ENCODE results near the gene TMEM8B. TPM values are rescaled to one million over a fixed set of nuclear protein-coding genes. Genes with fewer than 3 reads are reported as not detected.
A peak's percentile ranks its signal among the peaks of the same experiment; 100 is the strongest.

Gene TMEM8B
- polyA plus RNA-seq (2013, experiment 1 of 2; ENCODE audit: insufficient read length), result 13.3 TPM
- 24.2 TPM for polyA plus RNA-seq (2013, experiment 2 of 2; ENCODE audit: insufficient read length)

- peak; percentile 92 for DNase-seq
These were observed at the start of gene TMEM8B for GRCh38 chr9:35829084-35829763. Gene TMEM8B (plus strand): TSS chr9:35829228. CDS start chr9:35829448, 220 bp downstream.

- DNase-seq, result no peak
These were observed 48.0 kb upstream of the TMEM8B start for GRCh38 chr9:35781066-35781465.

GRCh38 chr9:35783418-35783817, 45.6 kb upstream of the TMEM8B start:
- DNase-seq, result no peak

GRCh38 chr9:35789541-35789940, 39.5 kb upstream of the TMEM8B start:
- no peak for DNase-seq

- DNase-seq, result no peak
These were observed 39.0 kb upstream of the TMEM8B start for GRCh38 chr9:35790025-35790384.

GRCh38 chr9:35790385-35791296, 38.4 kb upstream of the TMEM8B start:
- peak; percentile 88 for DNase-seq

- peak; percentile 52 for DNase-seq
These were observed 37.6 kb upstream of the TMEM8B start, which contains the start of gene NPR2 for GRCh38 chr9:35791297-35791921. Gene NPR2 (plus strand): TSS chr9:35791591. CDS start chr9:35792409, 818 bp downstream.

GRCh38 chr9:35792024-35792813, 36.8 kb upstream of the TMEM8B start:
- DNase-seq, result no peak

GRCh38 chr9:35792826-35793225, 36.2 kb upstream of the TMEM8B start:
- no peak for DNase-seq

GRCh38 chr9:35793461-35793860, 35.6 kb upstream of the TMEM8B start:
- no peak for DNase-seq

GRCh38 chr9:35795695-35796094, 33.3 kb upstream of the TMEM8B start:
- no peak for DNase-seq

- no peak for DNase-seq
These were observed 31.5 kb upstream of the TMEM8B start for GRCh38 chr9:35797311-35798109.

- peak; percentile 49 for DNase-seq
These were observed 30.2 kb upstream of the TMEM8B start for GRCh38 chr9:35798658-35799374.

- DNase-seq, result no peak
These were observed 28.5 kb upstream of the TMEM8B start for GRCh38 chr9:35800530-35800929.

- DNase-seq, result no peak
These were observed 27.5 kb upstream of the TMEM8B start for GRCh38 chr9:35801328-35802128.

GRCh38 chr9:35806101-35806500, 22.9 kb upstream of the TMEM8B start:
- no peak for DNase-seq

- DNase-seq, result no peak
These were observed 20.6 kb upstream of the TMEM8B start for GRCh38 chr9:35808433-35808832.

GRCh38 chr9:35810122-35810521, 18.9 kb upstream of the TMEM8B start:
- no peak for DNase-seq

GRCh38 chr9:35811381-35812024, 17.5 kb upstream of the TMEM8B start:
- DNase-seq, result no peak

Data from fibroblast of skin of back (primary cell).